BJ (cell line): ENCODE results near the gene TRIM59. TPM values are rescaled to one million over a fixed set of nuclear protein-coding genes. Genes with fewer than 3 reads are reported as not detected.

Experiments
- CTCF ChIA-PET: fragments of 350-600 bp; formaldehyde crosslinking; extraction: SDS; loops from one replicate; lab custom pipeline; 2021; ENCODE audit warnings: antibody characterized with exemption, inconsistent platforms; lab: Yijun Ruan, JAX
- POLR2A ChIA-PET: fragments of 300-600 bp; sonication (Branson Sonifier 250); formaldehyde crosslinking; extraction: SDS; loops from one replicate; lab custom pipeline; 2021; ENCODE audit warnings: antibody characterized with exemption; lab: Charles Lee
- DNase-seq: peaks from one replicate; pipeline ENCODE4 v3.0.0-alpha.2; 2011; ENCODE audit warnings: low read depth
- H3K27me3 ChIP-seq: 2 replicates; pipeline ENCODE4 v1.6.0; 2011; ENCODE audit warnings: low read length; ENCODE audit not compliant: control insufficient read depth, insufficient read depth
- H3K36me3 ChIP-seq: 2 replicates; pipeline ENCODE4 v1.5.1; 2011; ENCODE audit warnings: low read length; ENCODE audit not compliant: control insufficient read depth, insufficient read depth
- H3K4me3 ChIP-seq: 2 replicates; pipeline ENCODE4 v1.5.1; 2011; ENCODE audit warnings: low read depth, mild to moderate bottlenecking, control low read depth, low read length
- CTCF ChIP-seq: IDR thresholded peaks from 2 replicates; pipeline ENCODE4 v1.5.1; 2011; ENCODE audit warnings: low read depth, mild to moderate bottlenecking, control low read depth, inconsistent platforms, low read length, moderate library complexity; ENCODE audit not compliant: insufficient read depth
- polyA minus RNA-seq: library from RNA; depleted of rRNA, polyadenylated mRNA; stranded (reverse); fragments of >200 nt; gene quantifications from 2 replicates; pipeline ENCODE4 v1.2.3, GENCODE V29; 2011; rRNA and poly(A)+ RNA removed
- polyA plus RNA-seq: library from polyadenylated mRNA; depleted of rRNA; stranded (reverse); fragments of >200 nt; gene quantifications from 2 replicates; pipeline ENCODE4 v1.2.3, GENCODE V29; 2011; rRNA removed

Gene TRIM59
- 10.3 and 17.2 TPM in 2 replicates for polyA plus RNA-seq
- polyA minus RNA-seq, result 20.3 and 23.9 TPM in 2 replicates

- TF ChIP-seq CTCF, result 0 out of 2 replicates have a peak, but pooled peaks have one; percentile 13
- DNase-seq, result peak; percentile 87
- Histone ChIP-seq H3K27me3 (no peaks in the 10 kb centered on the region), H3K36me3 (peaks cover 2% of the 10 kb centered on the region; the same call in 1 of the 2 replicates), H3K4me3 (peak within 1 kb of the TSS; percentile 89)
- CTCF ChIA-PET, result interaction anchor here (0.6 to 2.5 kb wide), 10 partner anchors 10 to 50 kb away, joined by 3 to 12 read pairs (median 4); no protein-coding TSS in a partner anchor
- POLR2A ChIA-PET, result interaction anchor here (0.6 to 1.3 kb wide), 6 partner anchors 8 to 25 kb away, joined by 3 to 12 read pairs (median 4); no protein-coding TSS in a partner anchor
Observed at GRCh38 chr3:160449636-160450598, at the start of gene TRIM59. TRIM59 (minus strand) TSS chr3:160449786; CDS start chr3:160439183, 10,603 bp downstream.

GRCh38 chr3:160498202-160498601, 48.6 kb upstream of the TRIM59 start:
- POLR2A ChIA-PET, result no interaction called here
- CTCF ChIA-PET, result interaction anchor here (0.8 to 1.8 kb wide), 3 partner anchors 9 to 47 kb away, joined by 3 to 4 read pairs (median 3); no protein-coding TSS in a partner anchor

GRCh38 chr3:160490166-160490565, 40.6 kb upstream of the TRIM59 start:
- POLR2A ChIA-PET, result no interaction called here
- no peak for DNase-seq
- CTCF ChIA-PET, result no interaction called here
- TF ChIP-seq CTCF, result no peak
- H3K4me3 ChIP-seq, result no peak overlapping the region
- H3K27me3 ChIP-seq, result no peaks in the 10 kb centered on the region
- H3K36me3 ChIP-seq, result no peaks in the 10 kb centered on the region

More at GRCh38 chr3:160498202-160498601, 48.6 kb upstream of the TRIM59 start:
- Histone ChIP-seq H3K4me3 (no peak overlapping the region), H3K36me3 (peaks cover 2% of the 10 kb centered on the region; the same call in 1 of the 2 replicates), H3K27me3 (no peaks in the 10 kb centered on the region)
- TF ChIP-seq CTCF, result no peak
- no peak for DNase-seq

- no peak for DNase-seq
- ChIA-PET CTCF (interaction anchor here (0.7 to 1.7 kb wide), 3 partner anchors 32 to 71 kb away, joined by 3 to 12 read pairs (median 6); no protein-coding TSS in a partner anchor), POLR2A (no interaction called here)
- Histone ChIP-seq H3K4me3 (no peak overlapping the region), H3K36me3 (no peaks in the 10 kb centered on the region), H3K27me3 (no peaks in the 10 kb centered on the region)
- peak; percentile 50 for TF ChIP-seq CTCF
Observed at GRCh38 chr3:160486459-160486869, 36.9 kb upstream of the TRIM59 start.

- Histone ChIP-seq H3K36me3 (no peaks in the 10 kb centered on the region), H3K27me3 (no peaks in the 10 kb centered on the region), H3K4me3 (no peak overlapping the region)
- ChIA-PET CTCF (interaction anchor here (0.9 to 1.3 kb wide), 3 partner anchors 33 to 67 kb away, joined by 3 to 4 read pairs (median 3); partner anchors contain the start of gene TRIM59), POLR2A (no interaction called here)
- no peak for DNase-seq
- TF ChIP-seq CTCF, result no peak
Observed at GRCh38 chr3:160482796-160483195, 33.2 kb upstream of the TRIM59 start.
